H9 (cell line): ENCODE data around the gene NTRK3. TPM values are rescaled to one million over a fixed set of nuclear protein-coding genes. Genes with fewer than 3 reads are reported as not detected.

Experiments used
- DNase-seq: peaks from one replicate; pipeline ENCODE4 v3.0.0-alpha.2; 2017
- H2AFZ ChIP-seq: one replicate; pipeline ENCODE4 v1.6.1; 2013; ENCODE audit warnings: mild to moderate bottlenecking, low read length, control low read depth, moderate library complexity
- H2AK5ac ChIP-seq: 2 replicates; pipeline ENCODE4 v1.6.1; 2013; ENCODE audit warnings: low read length, control low read depth, mixed read lengths; ENCODE audit not compliant: insufficient read length
- H2BK120ac ChIP-seq: one replicate; pipeline ENCODE4 v1.6.1; 2013; ENCODE audit warnings: low read depth, mild to moderate bottlenecking, low read length, control low read depth, inconsistent platforms; ENCODE audit not compliant: poor library complexity, severe bottlenecking
- H2BK12ac ChIP-seq: 2 replicates; pipeline ENCODE4 v1.6.1; 2013; ENCODE audit warnings: low read length, control low read depth, mixed read lengths, low read depth; ENCODE audit not compliant: insufficient read length
- H2BK15ac ChIP-seq: 2 replicates; pipeline ENCODE4 v1.6.1; 2013; ENCODE audit warnings: low read depth, low read length, control low read depth
- H2BK20ac ChIP-seq: one replicate; pipeline ENCODE4 v1.6.1; 2013; ENCODE audit warnings: low read depth, mild to moderate bottlenecking, low read length, control low read depth, inconsistent platforms; ENCODE audit not compliant: poor library complexity, severe bottlenecking
- H2BK5ac ChIP-seq: 2 replicates; pipeline ENCODE4 v1.6.1; 2013; ENCODE audit warnings: low read length, control low read depth, mixed read lengths; ENCODE audit not compliant: insufficient read length
- H3K14ac ChIP-seq: 2 replicates; pipeline ENCODE4 v1.6.1; 2013; ENCODE audit warnings: low read length, control low read depth; ENCODE audit not compliant: insufficient read depth
- H3K18ac ChIP-seq: 2 replicates; pipeline ENCODE4 v1.6.1; 2013; ENCODE audit warnings: low read depth, mild to moderate bottlenecking, mixed read lengths, low read length, control low read depth; ENCODE audit not compliant: insufficient read length
- H3K23ac ChIP-seq: 2 replicates; pipeline ENCODE4 v1.6.1; 2013; ENCODE audit warnings: low read length, control low read depth, mixed read lengths, low read depth; ENCODE audit not compliant: insufficient read length
- H3K23me2 ChIP-seq: 2 replicates; pipeline ENCODE4 v1.6.1; 2013; ENCODE audit warnings: low read depth, mild to moderate bottlenecking, mixed read lengths, low read length, control low read depth; ENCODE audit not compliant: insufficient read length, poor library complexity, severe bottlenecking
- H3K27ac ChIP-seq: 2 replicates; pipeline ENCODE4 v1.5.1; 2013; ENCODE audit warnings: low read length, control low read depth, mixed read lengths, low read depth; ENCODE audit not compliant: insufficient read length
- H3K27me3 ChIP-seq: 2 replicates; pipeline ENCODE4 v1.6.1; 2013; ENCODE audit warnings: low read length, control low read depth, inconsistent platforms; ENCODE audit not compliant: insufficient read depth
- H3K4ac ChIP-seq: 2 replicates; pipeline ENCODE4 v1.6.1; 2013; ENCODE audit warnings: low read depth, mild to moderate bottlenecking, control low read depth, inconsistent platforms, low read length, moderate library complexity
- H3K4me1 ChIP-seq: 2 replicates; pipeline ENCODE4 v1.6.1; 2013; ENCODE audit warnings: low read length, control low read depth, inconsistent platforms; ENCODE audit not compliant: insufficient read depth
- H3K4me2 ChIP-seq: 2 replicates; pipeline ENCODE4 v1.6.1; 2013; ENCODE audit warnings: low read length, control low read depth, mixed read lengths; ENCODE audit not compliant: insufficient read length, insufficient read depth
- H3K56ac ChIP-seq: 2 replicates; pipeline ENCODE4 v1.6.1; 2013; ENCODE audit warnings: low read depth, mild to moderate bottlenecking, mixed read lengths, low read length, control low read depth; ENCODE audit not compliant: insufficient read length
- H3K79me1 ChIP-seq: 2 replicates; pipeline ENCODE4 v1.6.1; 2013; ENCODE audit warnings: low read depth, mild to moderate bottlenecking, moderate library complexity, low read length, control low read depth, inconsistent platforms; ENCODE audit not compliant: insufficient read depth, poor library complexity, severe bottlenecking
- H3K79me2 ChIP-seq: 2 replicates; pipeline ENCODE4 v1.6.1; 2013; ENCODE audit warnings: low read length, control low read depth, inconsistent platforms; ENCODE audit not compliant: insufficient read depth
- H3K9ac ChIP-seq: 2 replicates; pipeline ENCODE4 v1.6.1; 2013; ENCODE audit warnings: low read length, control low read depth, mixed read lengths; ENCODE audit not compliant: insufficient read length; ENCODE audit errors: extremely low read depth
- H3K9me3 ChIP-seq: one replicate; pipeline ENCODE4 v1.6.1; 2013; ENCODE audit warnings: low read depth, low read length, inconsistent platforms; ENCODE audit not compliant: control insufficient read depth
- H3T11ph ChIP-seq: one replicate; pipeline ENCODE4 v1.6.1; 2013; ENCODE audit warnings: mild to moderate bottlenecking, low read length, control low read depth, inconsistent platforms
- H4K20me1 ChIP-seq: one replicate; pipeline ENCODE4 v1.6.1; 2013; ENCODE audit not compliant: control insufficient read depth, insufficient read length, insufficient read depth
- H4K5ac ChIP-seq: 2 replicates; pipeline ENCODE4 v1.6.1; 2013; ENCODE audit warnings: low read depth, mild to moderate bottlenecking, mixed read lengths, low read length, control low read depth; ENCODE audit not compliant: insufficient read length
- H4K8ac ChIP-seq: replicated peaks from 2 replicates; pipeline ENCODE4 v1.6.1; 2013; ENCODE audit warnings: low read length, control low read depth, mixed read lengths, low read depth; ENCODE audit not compliant: insufficient read length
- H4K91ac ChIP-seq: 2 replicates; pipeline ENCODE4 v1.6.1; 2013; ENCODE audit warnings: low read depth, mild to moderate bottlenecking, moderate library complexity, mixed read lengths, low read length, control low read depth; ENCODE audit not compliant: insufficient read length
- H3K27ac Mint-ChIP-seq, 3 experiments: 2 replicates in 2 of 3; 3 replicates in 1 of 3; pipeline ENCODE4 v1.8.0; 2020 to 2021; ENCODE audit warnings: mixed read lengths in 3 of 3, mild to moderate bottlenecking in 1 of 3, moderate library complexity in 1 of 3
- H3K27me3 Mint-ChIP-seq: 2 replicates; pipeline ENCODE4 v1.8.0; 2021; ENCODE audit warnings: low read depth, mild to moderate bottlenecking, moderate library complexity, mixed read lengths
- H3K36me3 Mint-ChIP-seq, 3 experiments: 2 replicates in 2 of 3; 3 replicates in 1 of 3; pipeline ENCODE4 v1.8.0; 2020 to 2021; ENCODE audit warnings: low read depth in 3 of 3, mixed read lengths in 3 of 3; ENCODE audit not compliant: insufficient read depth in 1 of 3
- H3K4me1 Mint-ChIP-seq, 2 experiments: 2 replicates each; pipeline ENCODE4 v1.8.0; 2020; ENCODE audit warnings: mixed read lengths in 2 of 2
- H3K4me3 Mint-ChIP-seq, 2 experiments: 2 replicates in 1 of 2; 3 replicates in 1 of 2; pipeline ENCODE4 v1.8.0; 2020 to 2021; ENCODE audit warnings: mild to moderate bottlenecking in 2 of 2, mixed read lengths in 2 of 2, moderate library complexity in 1 of 2
- H3K9me3 Mint-ChIP-seq, 2 experiments: 2 replicates in 1 of 2; 3 replicates in 1 of 2; pipeline ENCODE4 v1.8.0; 2020; ENCODE audit warnings: mild to moderate bottlenecking in 2 of 2, mixed read lengths in 2 of 2, moderate library complexity in 1 of 2
- WGBS: extraction: QIAGEN DNeasy Blood & Tissue Kit; methylation state at CpG from one replicate; pipeline ENCODE4 v1.1.7; 2013; ENCODE audit warnings: missing lambda C conversion rate, low lambda C conversion rate, mixed read lengths; ENCODE audit not compliant: insufficient read length; ENCODE audit errors: extremely low coverage; 5-methylcytosine and 5-hydroxymethylcytosine counted together
- total RNA-seq: library from RNA; stranded (reverse); gene quantifications from 2 replicates; pipeline ENCODE4 v1.2.1, GENCODE V29; 2021
- TF ChIP-seq, protein P1 (sequence below): fragments of 200-600 bp; sonication (generic); conservative IDR thresholded peaks from 3 replicates; pipeline ENCODE4 v1.8.0; 2021; ENCODE audit warnings: antibody characterized with exemption, mild to moderate bottlenecking

NTRK3 gene
- total RNA-seq, 1 experiment from 2014 or later = 2.5 TPM

GRCh38 chr15:88161636-88162035 is 94.9 kb downstream of the NTRK3 start:
- no peak overlapping the region for H4K91ac ChIP-seq
- no CpG with 5 or more reads among the region's 2 CpGs for WGBS

More at GRCh38 chr15:88161636-88162035, 94.9 kb downstream of the NTRK3 start:
- H3K9ac ChIP-seq = no peak overlapping the region
- no peak overlapping the region for H2BK20ac ChIP-seq
- DNase-seq = no peak
- no peak overlapping the region for H3K23ac ChIP-seq
- Mint-ChIP-seq H3K4me3 (no peak overlapping the region), H3K27ac (no peak overlapping the region), H3K27me3 (peaks cover 22% of the 10 kb centered on the region), H3K9me3 (peaks cover 0 to 2% of the 10 kb centered on the region in 2 experiments; a peak in 2 of 5 replicates), H3K4me1 (peaks cover 6% of the 10 kb centered on the region in 2 experiments), H3K36me3 (no peaks in the 10 kb centered on the region)
- H2AK5ac ChIP-seq = no peak overlapping the region
- no peak overlapping the region for H2AFZ ChIP-seq
- no peak overlapping the region for H3T11ph ChIP-seq
- no peak overlapping the region for H2BK15ac ChIP-seq
- no peaks in the 10 kb centered on the region for H3K9me3 ChIP-seq
- H3K79me1 ChIP-seq = no peaks in the 10 kb centered on the region
- no peaks in the 10 kb centered on the region for H3K4me1 ChIP-seq
- H3K79me2 ChIP-seq = no peaks in the 10 kb centered on the region
- no peak overlapping the region for H4K8ac ChIP-seq
- H2BK12ac ChIP-seq = no peak overlapping the region
- no peak overlapping the region for H3K27ac ChIP-seq
- no peak overlapping the region for H3K14ac ChIP-seq
- H3K4me2 ChIP-seq = no peak overlapping the region
- no peak overlapping the region for H4K5ac ChIP-seq
- no peak overlapping the region for H3K4ac ChIP-seq
- H3K56ac ChIP-seq = no peak overlapping the region
- H3K18ac ChIP-seq = no peak overlapping the region
- TF ChIP-seq, protein P1, sequence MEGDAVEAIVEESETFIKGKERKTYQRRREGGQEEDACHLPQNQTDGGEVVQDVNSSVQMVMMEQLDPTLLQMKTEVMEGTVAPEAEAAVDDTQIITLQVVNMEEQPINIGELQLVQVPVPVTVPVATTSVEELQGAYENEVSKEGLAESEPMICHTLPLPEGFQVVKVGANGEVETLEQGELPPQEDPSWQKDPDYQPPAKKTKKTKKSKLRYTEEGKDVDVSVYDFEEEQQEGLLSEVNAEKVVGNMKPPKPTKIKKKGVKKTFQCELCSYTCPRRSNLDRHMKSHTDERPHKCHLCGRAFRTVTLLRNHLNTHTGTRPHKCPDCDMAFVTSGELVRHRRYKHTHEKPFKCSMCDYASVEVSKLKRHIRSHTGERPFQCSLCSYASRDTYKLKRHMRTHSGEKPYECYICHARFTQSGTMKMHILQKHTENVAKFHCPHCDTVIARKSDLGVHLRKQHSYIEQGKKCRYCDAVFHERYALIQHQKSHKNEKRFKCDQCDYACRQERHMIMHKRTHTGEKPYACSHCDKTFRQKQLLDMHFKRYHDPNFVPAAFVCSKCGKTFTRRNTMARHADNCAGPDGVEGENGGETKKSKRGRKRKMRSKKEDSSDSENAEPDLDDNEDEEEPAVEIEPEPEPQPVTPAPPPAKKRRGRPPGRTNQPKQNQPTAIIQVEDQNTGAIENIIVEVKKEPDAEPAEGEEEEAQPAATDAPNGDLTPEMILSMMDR = no peak
- H2BK5ac ChIP-seq = no peak overlapping the region
- no peaks in the 10 kb centered on the region for H3K23me2 ChIP-seq
- no peaks in the 10 kb centered on the region; the same call in 1 of the 2 replicates for H3K27me3 ChIP-seq
- H4K20me1 ChIP-seq = no peaks in the 10 kb centered on the region
- H2BK120ac ChIP-seq = no peak overlapping the region
